ELF-1 (cell line): ENCODE data around the gene BNC2.

ENCODE experiments used
- DNase-seq: peaks from one replicate; pipeline ENCODE4 v3.0.0-alpha.2; 2016; ENCODE audit warnings: low read depth, low spot score

Gene BNC2

GRCh38 chr9:16371306-16371705 is 499.2 kb downstream of the BNC2 start:
- DNase-seq, result no peak

DNA sequence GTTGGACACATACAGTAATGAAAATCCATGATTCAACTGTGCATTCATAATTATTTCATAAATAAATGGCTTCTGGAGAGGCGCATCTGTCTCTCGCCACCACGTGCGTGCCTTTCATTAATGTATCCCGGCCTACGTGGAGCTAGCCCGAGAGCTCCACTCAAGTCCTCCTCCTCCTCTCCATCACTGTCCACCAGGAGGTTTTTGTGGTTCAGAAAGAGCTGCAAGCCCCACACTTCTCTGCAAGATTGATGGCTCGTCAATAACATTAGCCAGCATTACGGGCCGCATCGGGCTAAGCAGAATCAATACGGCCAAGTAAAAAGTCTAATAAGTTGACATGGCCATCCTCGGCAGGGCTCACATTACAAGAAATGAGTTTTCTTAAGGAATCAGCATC is 499.8 kb downstream of the BNC2 start:
- no peak for DNase-seq

- no peak for DNase-seq
Observed at GRCh38 chr9:16369427-16369826, 501.0 kb downstream of the BNC2 start.

- no peak for DNase-seq
Observed at GRCh38 chr9:16368237-16369087, 502.0 kb downstream of the BNC2 start.

- DNase-seq, result peak; percentile 83
Observed at GRCh38 chr9:16367605-16368231, 502.8 kb downstream of the BNC2 start.

- peak; percentile 45 for DNase-seq
Observed at GRCh38 chr9:16364347-16364746, 506.1 kb downstream of the BNC2 start.

DNA sequence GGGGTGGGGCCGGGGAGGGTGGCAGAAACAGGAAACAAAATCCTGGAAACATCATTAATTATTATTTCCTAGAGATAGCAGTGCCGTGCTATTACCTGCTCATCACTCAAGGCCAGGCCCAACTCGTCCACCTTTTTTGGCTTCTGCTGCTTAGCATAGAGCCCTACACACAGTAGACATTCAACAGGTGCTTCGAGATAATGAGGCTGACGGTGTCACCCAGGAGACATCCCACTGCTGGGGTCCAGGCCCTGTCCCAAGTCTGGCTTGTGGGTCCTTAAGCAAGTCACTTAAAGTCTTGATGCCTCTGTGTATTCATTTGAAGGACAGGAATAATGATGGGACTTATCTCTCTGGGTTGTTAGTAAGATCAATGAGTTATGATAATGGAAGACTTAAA is 506.6 kb downstream of the BNC2 start:
- no peak for DNase-seq

GRCh38 chr9:16363073-16363781 is 507.2 kb downstream of the BNC2 start:
- no peak for DNase-seq

DNA sequence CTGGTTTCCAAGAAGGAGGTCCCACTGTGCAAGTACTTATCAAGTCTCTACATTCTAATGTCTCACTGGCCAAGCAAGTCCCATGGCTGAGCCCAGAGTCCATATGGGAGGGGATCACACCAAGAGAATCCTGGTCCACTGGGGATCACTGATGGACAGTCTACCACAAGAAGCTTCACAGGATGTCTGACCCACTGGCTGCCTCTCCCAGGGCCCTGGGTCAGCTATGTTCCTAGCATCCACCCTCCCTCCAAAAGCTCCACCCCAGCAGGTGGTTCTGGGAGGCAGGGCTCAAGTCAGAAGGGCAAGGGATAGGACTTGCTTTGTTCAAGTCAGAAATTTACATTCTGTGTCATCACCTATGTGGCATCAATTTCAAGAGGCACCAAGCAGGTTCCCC is 508.5 kb downstream of the BNC2 start:
- DNase-seq, result no peak

DNA sequence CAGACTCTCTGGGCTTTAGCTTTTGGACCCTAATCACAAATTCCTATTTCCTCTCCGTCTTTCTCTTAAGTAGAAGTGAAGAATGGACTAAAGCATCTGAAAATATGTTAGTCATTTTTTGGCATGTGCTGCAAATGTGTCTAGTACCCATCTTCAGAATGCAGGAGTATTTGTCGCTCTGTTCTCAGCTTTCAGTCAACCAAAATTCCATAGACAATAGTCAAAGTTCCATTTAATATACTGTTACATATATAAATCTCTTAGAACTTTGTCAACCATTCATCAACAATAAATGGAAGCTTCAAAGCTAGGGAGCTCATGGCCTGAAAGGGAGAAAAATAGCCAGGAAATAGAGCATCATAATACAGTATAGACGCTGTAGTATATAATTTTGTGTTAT is 509.4 kb downstream of the BNC2 start:
- no peak for DNase-seq

GRCh38 chr9:16360247-16360646 is 510.2 kb downstream of the BNC2 start:
- DNase-seq, result no peak
